Smooth muscle cell (in vitro differentiated cells): ENCODE results near the gene ELMO1. TPM values are rescaled to one million over a fixed set of nuclear protein-coding genes. Genes with fewer than 3 reads are reported as not detected.
A peak's percentile ranks its signal among the peaks of the same experiment; 100 is the strongest.

Source experiments
- DNase-seq: peaks from one replicate; lab custom pipeline; 2025; ENCODE audit not compliant: unreplicated experiment; lab: John Stamatoyannopoulos, UW
- H2AFZ ChIP-seq: fragments of 200-600 bp; sonication (generic); 2 replicates; pipeline ENCODE4 v1.6.0; 2016; ENCODE audit warnings: antibody characterized with exemption, low read depth, mild to moderate bottlenecking
- H3F3A ChIP-seq: fragments of 200-600 bp; sonication (generic); 2 replicates; pipeline ENCODE4 v1.6.0; 2017; ENCODE audit warnings: antibody characterized with exemption, low read depth
- H3K27ac ChIP-seq: fragments of 200-600 bp; sonication (generic); 2 replicates; pipeline ENCODE4 v1.5.1; 2016; ENCODE audit warnings: low read depth, mild to moderate bottlenecking
- H3K27me3 ChIP-seq: fragments of 200-600 bp; sonication (generic); 2 replicates; pipeline ENCODE4 v1.6.1; 2016; ENCODE audit warnings: low read depth, mild to moderate bottlenecking
- H3K36me3 ChIP-seq: fragments of 200-600 bp; sonication (generic); 2 replicates; pipeline ENCODE4 v1.5.1; 2016; ENCODE audit warnings: low read depth
- H3K4me1 ChIP-seq: fragments of 200-600 bp; sonication (generic); 2 replicates; pipeline ENCODE4 v1.5.1; 2016; ENCODE audit warnings: low read depth
- H3K4me2 ChIP-seq: fragments of 200-600 bp; sonication (generic); 2 replicates; pipeline ENCODE4 v1.6.0; 2016; ENCODE audit warnings: mild to moderate bottlenecking
- H3K4me3 ChIP-seq: fragments of 200-600 bp; sonication (generic); 2 replicates; pipeline ENCODE4 v1.5.1; 2016; ENCODE audit warnings: mild to moderate bottlenecking
- H3K79me2 ChIP-seq: fragments of 200-600 bp; sonication (generic); 2 replicates; pipeline ENCODE4 v1.6.0; 2016; ENCODE audit warnings: low read depth, mild to moderate bottlenecking
- H3K9ac ChIP-seq: fragments of 200-600 bp; sonication (generic); 2 replicates; pipeline ENCODE4 v1.6.0; 2016; ENCODE audit warnings: low read depth
- H3K9me3 ChIP-seq: fragments of 200-600 bp; sonication (generic); replicated peaks from 2 replicates; pipeline ENCODE4 v1.5.1; 2016; ENCODE audit warnings: low read depth
- H4K20me1 ChIP-seq: fragments of 200-600 bp; sonication (generic); 2 replicates; pipeline ENCODE4 v1.6.0; 2016; ENCODE audit warnings: low read depth
- WGBS: methylation state at CpG from one replicate; pipeline ENCODE4 v1.1.7; 2016; ENCODE audit warnings: low lambda C conversion rate; 5-methylcytosine and 5-hydroxymethylcytosine counted together
- polyA plus RNA-seq: library from polyadenylated mRNA; unstranded; fragments of >200 nt; fragmentation: Nextera tagmentation; extraction: Ambion mirVana; gene quantifications from 2 replicates; pipeline ENCODE4 v1.2.1, GENCODE V29; 2016
- total RNA-seq: library from RNA; depleted of rRNA; stranded (reverse); fragments of >200 nt; gene quantifications from 2 replicates; pipeline ENCODE4 v1.2.3, GENCODE V29; 2014
- TF ChIP-seq, protein P1 (sequence below): fragments of 200-600 bp; sonication (generic); IDR thresholded peaks from 2 replicates; pipeline ENCODE4 v1.5.1; 2017; ENCODE audit warnings: borderline replicate concordance, mild to moderate bottlenecking, antibody characterized with exemption; ENCODE audit not compliant: insufficient read depth, poor library complexity, severe bottlenecking

ELMO1 gene
- total and polyA plus RNA-seq, 2 experiments from 2014 or later = 8.2 to 36.0 TPM

DNA sequence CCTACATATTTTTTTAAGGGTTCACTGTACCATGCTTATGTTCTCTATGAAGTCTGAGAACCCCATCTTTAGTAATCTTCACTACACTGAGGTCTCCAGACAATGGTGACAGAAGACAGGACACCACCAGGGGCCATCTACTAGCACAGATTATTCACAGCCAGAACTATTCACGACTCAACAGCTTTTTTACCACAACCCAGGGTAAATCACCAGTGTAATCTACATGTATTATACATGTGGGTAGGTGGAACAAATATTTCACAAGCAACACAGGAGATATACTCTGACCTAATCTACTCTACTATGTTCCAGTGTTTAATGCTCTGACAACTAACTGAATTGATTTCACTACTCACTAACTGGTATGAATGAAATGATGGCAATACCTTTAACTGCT is 136.1 kb downstream of the ELMO1 start:
- H3K4me2 ChIP-seq = no peak overlapping the region
- no peaks in the 10 kb centered on the region for H3F3A ChIP-seq
- peaks cover 5% of the 10 kb centered on the region for H3K4me1 ChIP-seq
- no peak overlapping the region for H3K4me3 ChIP-seq
- H3K79me2 ChIP-seq = no peaks in the 10 kb centered on the region
- no peak overlapping the region for H2AFZ ChIP-seq
- H3K9ac ChIP-seq = peak overlapping the region; percentile 80
- TF ChIP-seq, protein P1, sequence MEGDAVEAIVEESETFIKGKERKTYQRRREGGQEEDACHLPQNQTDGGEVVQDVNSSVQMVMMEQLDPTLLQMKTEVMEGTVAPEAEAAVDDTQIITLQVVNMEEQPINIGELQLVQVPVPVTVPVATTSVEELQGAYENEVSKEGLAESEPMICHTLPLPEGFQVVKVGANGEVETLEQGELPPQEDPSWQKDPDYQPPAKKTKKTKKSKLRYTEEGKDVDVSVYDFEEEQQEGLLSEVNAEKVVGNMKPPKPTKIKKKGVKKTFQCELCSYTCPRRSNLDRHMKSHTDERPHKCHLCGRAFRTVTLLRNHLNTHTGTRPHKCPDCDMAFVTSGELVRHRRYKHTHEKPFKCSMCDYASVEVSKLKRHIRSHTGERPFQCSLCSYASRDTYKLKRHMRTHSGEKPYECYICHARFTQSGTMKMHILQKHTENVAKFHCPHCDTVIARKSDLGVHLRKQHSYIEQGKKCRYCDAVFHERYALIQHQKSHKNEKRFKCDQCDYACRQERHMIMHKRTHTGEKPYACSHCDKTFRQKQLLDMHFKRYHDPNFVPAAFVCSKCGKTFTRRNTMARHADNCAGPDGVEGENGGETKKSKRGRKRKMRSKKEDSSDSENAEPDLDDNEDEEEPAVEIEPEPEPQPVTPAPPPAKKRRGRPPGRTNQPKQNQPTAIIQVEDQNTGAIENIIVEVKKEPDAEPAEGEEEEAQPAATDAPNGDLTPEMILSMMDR = no peak
- DNase-seq = no peak
- no peaks in the 10 kb centered on the region for H3K27me3 ChIP-seq
- WGBS = 22% methylated on average over 1 of the region's 1 CpG
- no peaks in the 10 kb centered on the region for H3K36me3 ChIP-seq
- no peaks in the 10 kb centered on the region for H4K20me1 ChIP-seq
- no peaks in the 10 kb centered on the region for H3K9me3 ChIP-seq
- peak overlapping the region; percentile 89 for H3K27ac ChIP-seq

DNA sequence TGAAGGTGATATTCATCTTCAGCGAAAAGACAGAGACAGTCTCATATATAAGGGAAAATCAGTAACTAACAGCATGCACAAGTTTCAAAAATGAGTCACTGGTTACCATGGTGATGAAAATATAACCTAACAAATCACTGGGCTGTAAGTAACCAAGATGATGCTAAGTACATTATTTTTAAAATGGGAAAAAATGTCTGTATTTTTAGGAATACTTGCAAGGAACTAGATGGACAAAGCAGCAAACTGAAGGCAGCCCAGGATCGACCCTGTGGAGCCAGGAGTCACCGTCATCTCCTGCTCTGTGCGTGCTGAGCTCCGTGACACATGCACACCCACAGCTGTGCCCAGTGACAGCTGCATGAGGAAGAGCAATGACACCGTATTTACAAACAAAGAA is 137.3 kb downstream of the ELMO1 start:
- DNase-seq = peak; percentile 3
- TF ChIP-seq, protein P1 = no peak
- Histone ChIP-seq H3K27ac (peak overlapping the region; percentile 89), H4K20me1 (no peaks in the 10 kb centered on the region), H3K4me3 (no peak overlapping the region), H3K4me1 (peaks cover 5% of the 10 kb centered on the region), H3K4me2 (peak overlapping the region; percentile 36), H3K79me2 (no peaks in the 10 kb centered on the region), H3F3A (no peaks in the 10 kb centered on the region), H3K9me3 (no peaks in the 10 kb centered on the region), H3K9ac (peak overlapping the region; percentile 80), H2AFZ (no peak overlapping the region), H3K27me3 (no peaks in the 10 kb centered on the region), H3K36me3 (no peaks in the 10 kb centered on the region)
- 35% methylated on average over 6 of the region's 6 CpGs for WGBS

DNA sequence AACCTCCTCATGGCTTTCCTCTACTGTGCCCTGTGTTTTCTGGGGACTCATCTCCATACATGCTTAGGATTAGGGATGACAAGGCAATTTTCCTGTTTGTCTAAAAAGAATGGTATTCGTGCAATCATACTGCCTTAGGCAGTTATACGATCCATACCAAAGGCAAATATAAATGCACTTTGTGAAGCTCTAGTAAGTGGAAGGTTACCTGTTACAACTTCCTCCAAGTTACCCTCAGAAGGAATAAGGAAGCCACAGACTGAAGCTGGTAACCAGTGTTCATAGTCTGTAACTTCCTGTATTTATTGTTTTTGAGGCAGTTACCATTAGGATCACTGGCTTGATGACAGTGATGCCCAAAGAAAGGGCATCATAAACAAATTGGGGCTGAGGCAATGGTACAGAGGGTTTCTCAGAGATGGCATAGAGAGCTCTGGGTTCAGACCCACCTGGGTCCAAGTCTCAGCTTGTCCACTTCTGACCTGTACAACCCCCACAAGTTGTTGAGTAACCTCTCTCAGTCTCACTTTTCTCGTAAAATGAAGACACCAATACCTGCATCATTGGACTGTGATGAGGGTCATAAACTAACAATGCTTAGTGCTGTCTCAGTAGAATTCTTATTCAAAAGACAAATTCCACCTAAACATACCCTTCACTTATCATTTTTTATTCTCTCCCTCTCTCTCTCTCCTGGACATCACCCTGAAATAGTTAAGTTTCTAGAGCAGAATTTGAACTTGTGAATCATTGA is 138.2 kb downstream of the ELMO1 start:
- Histone ChIP-seq H2AFZ (no peak overlapping the region), H3K27ac (peak overlapping the region; percentile 89)
- TF ChIP-seq, protein P1 = no peak

DNA sequence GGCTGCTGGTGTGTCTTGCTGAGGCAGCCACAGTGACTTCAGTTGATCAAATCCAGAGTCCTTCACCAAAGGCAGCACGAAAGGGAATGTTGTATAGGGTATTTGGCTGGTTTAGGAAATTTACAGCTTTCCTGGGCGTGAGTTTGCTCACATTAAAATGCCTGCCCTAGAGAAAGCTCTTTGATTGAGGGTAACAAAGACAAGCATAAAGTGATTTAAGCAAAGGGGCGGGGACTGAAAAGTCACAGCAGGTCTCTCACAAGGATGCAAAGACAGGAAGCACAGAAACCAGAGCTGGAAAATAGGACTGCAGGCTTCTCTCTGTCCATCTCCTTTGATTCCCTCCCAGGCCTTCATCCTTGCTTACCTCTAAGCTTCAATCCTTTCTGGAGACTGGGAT is 139.2 kb downstream of the ELMO1 start:
- Histone ChIP-seq H3F3A (no peaks in the 10 kb centered on the region), H3K9ac (no peak overlapping the region), H3K36me3 (no peaks in the 10 kb centered on the region), H3K4me2 (no peak overlapping the region), H3K4me1 (peaks cover 5% of the 10 kb centered on the region), H2AFZ (no peak overlapping the region), H3K9me3 (no peaks in the 10 kb centered on the region), H3K27ac (no peak overlapping the region), H3K4me3 (no peak overlapping the region), H4K20me1 (no peaks in the 10 kb centered on the region), H3K79me2 (no peaks in the 10 kb centered on the region), H3K27me3 (no peaks in the 10 kb centered on the region)
- TF ChIP-seq, protein P1 = no peak
- no peak for DNase-seq
- WGBS = 95% methylated on average over 3 of the region's 3 CpGs

More for the DNA sequence above, 138.2 kb downstream of the ELMO1 start:
- no peaks in the 10 kb centered on the region for H3K9me3 ChIP-seq
- H3K36me3 ChIP-seq = no peaks in the 10 kb centered on the region
- H3K79me2 ChIP-seq = no peaks in the 10 kb centered on the region
- H3K27me3 ChIP-seq = no peaks in the 10 kb centered on the region
- DNase-seq = no peak
- peak overlapping the region; percentile 80 for H3K9ac ChIP-seq
- no peak overlapping the region for H3K4me3 ChIP-seq
- peak overlapping the region; percentile 36 for H3K4me2 ChIP-seq
- no peaks in the 10 kb centered on the region for H3F3A ChIP-seq
- H3K4me1 ChIP-seq = peaks cover 5% of the 10 kb centered on the region
- no peaks in the 10 kb centered on the region for H4K20me1 ChIP-seq
- WGBS = 88% methylated on average over 3 of the region's 3 CpGs
